ENCODE results near the gene CYP4F2. TPM values are rescaled to one million over a fixed set of nuclear protein-coding genes. Genes with fewer than 3 reads are reported as not detected.

CYP4F2 gene, protein sequence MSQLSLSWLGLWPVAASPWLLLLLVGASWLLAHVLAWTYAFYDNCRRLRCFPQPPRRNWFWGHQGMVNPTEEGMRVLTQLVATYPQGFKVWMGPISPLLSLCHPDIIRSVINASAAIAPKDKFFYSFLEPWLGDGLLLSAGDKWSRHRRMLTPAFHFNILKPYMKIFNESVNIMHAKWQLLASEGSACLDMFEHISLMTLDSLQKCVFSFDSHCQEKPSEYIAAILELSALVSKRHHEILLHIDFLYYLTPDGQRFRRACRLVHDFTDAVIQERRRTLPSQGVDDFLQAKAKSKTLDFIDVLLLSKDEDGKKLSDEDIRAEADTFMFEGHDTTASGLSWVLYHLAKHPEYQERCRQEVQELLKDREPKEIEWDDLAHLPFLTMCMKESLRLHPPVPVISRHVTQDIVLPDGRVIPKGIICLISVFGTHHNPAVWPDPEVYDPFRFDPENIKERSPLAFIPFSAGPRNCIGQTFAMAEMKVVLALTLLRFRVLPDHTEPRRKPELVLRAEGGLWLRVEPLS
- total RNA-seq: 0.09 TPM in 1 of 2 replicates, not detected in the other

DNA sequence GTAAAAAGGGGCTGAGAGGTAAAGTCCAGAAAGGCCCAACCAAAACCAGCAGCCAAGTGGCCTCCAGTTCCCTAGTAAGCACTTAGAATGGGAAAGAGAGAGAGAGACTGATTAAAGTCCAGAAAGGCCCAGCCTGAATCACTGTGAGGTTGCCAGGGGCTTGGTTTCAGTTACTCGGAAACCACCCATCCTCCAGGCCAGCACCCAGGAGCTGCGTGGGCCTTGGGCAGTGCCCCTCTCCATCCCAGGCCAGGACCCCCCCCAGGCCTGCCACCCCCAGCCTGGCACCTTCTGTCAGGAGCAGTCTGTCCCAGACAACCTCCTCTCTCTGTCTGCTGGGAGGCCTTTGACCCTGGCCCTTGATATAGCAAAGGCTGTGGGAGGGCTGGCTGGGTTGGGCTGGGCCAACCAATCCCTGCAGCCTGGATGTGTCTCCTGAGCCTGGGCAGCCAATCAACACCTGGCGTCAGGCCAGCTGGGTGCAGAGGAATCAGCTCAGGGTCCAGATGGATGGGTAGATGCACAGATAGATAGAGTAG lies at the start of gene CYP4F2:
Gene CYP4F2 (minus strand): TSS at position 337 of the 539 bp plus-strand sequence. CDS start 463 bp downstream, outside the sequence.

DNA sequence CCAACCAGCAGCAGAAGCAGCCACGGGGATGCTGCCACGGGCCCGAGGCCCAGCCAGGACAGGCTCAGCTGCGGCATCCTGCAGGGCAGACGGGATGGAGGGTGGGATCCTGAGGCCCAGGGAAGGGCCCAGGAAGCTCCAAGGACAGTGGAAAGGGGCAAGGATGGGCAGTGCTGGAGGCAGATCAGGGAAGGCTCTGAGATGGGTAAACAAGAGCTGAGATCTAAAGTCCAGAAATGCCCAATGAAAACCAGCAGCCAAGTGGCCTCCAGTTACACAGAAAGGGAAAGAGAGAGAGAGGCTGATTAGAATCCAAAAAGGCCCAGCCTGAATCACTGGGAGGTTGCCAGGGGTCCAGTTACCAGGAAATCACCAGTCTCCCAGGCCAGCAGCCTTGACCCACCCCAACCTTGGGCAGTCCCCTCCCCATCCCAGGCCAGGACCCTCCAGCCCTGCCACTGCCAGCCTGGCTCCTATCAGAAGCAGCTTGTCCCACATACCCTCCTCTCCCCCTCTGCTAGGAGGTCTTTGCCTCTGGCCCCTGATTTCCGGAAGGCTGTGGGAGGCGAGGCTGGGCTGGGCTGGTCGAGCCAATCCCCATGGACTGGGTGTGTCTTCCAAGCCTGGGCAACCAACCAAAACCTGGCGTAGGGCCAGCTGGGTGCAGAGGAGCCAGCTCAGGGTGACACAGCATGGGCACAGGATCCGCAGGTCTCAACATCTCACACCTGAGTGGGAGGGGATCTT lies 36.6 kb upstream of the CYP4F2 start, which contains the start of gene CYP4F11:
Gene CYP4F11 (minus strand): TSS at position 198 of the 747 bp plus-strand sequence. CDS start 121 bp downstream, at position 77.

Other genes starting within 250 kb of the CYP4F2 start
- gene CYP4F12, start 225.0 kb downstream of the CYP4F2 start, total RNA-seq: not detected in 2 replicates
- not detected in 2 replicates for gene OR10H2, start 170.1 kb downstream of the CYP4F2 start, total RNA-seq
- not detected in 2 replicates for gene OR10H3, start 160.1 kb downstream of the CYP4F2 start, total RNA-seq
- not detected in 2 replicates for gene OR10H5, start 110.4 kb downstream of the CYP4F2 start, total RNA-seq
- gene OR10H1, start 82.4 kb downstream of the CYP4F2 start, total RNA-seq: not detected in 2 replicates
- not detected in 2 replicates for gene CYP4F11, start 36.5 kb upstream of the CYP4F2 start, total RNA-seq
- not detected in 2 replicates for gene OR10H4, start 50.9 kb upstream of the CYP4F2 start, total RNA-seq
- 506 and 673 TPM in 2 replicates for gene TPM4, start 178.4 kb upstream of the CYP4F2 start, total RNA-seq
- gene RAB8A, start 213.8 kb upstream of the CYP4F2 start, total RNA-seq: 107 and 137 TPM in 2 replicates
- not detected in 2 replicates for gene HSH2D, start 245.6 kb upstream of the CYP4F2 start, total RNA-seq

All from dermis lymphatic vessel endothelial cell (primary cell).